Breast epithelium (tissue), 4 donors: ENCODE measurements around the gene PLCB2. TPM values are rescaled to one million over a fixed set of nuclear protein-coding genes. Genes with fewer than 3 reads are reported as not detected.

Experiments used
- DNase-seq, 2 donors: peaks; one replicate each; pipeline ENCODE4 v3.0.0-alpha.2; 2019; ENCODE audit warnings: low spot score in 2 of 2
- H3K27ac ChIP-seq, 2 donors: fragments of 200-600 bp; sonication (generic) in 1 of 2; one replicate each; pipeline ENCODE4 v1.5.1; 2016 to 2019; ENCODE audit warnings: mild to moderate bottlenecking in 1 of 2
- H3K27me3 ChIP-seq, 2 donors: fragments of 200-600 bp; sonication (generic) in 1 of 2; one replicate each; pipeline versions ENCODE4 v1.5.1 to v1.6.0; 2017 to 2019; ENCODE audit warnings: control low read depth in 1 of 2, mild to moderate bottlenecking in 1 of 2
- H3K36me3 ChIP-seq: fragments of 200-600 bp; one replicate; pipeline ENCODE4 v1.5.1; 2019
- H3K4me1 ChIP-seq, 2 donors: fragments of 200-600 bp; sonication (generic); one replicate each; pipeline ENCODE4 v1.5.1; 2016 to 2019; ENCODE audit warnings: control low read depth in 1 of 2
- H3K4me3 ChIP-seq, 3 donors: fragments of 200-600 bp; sonication (generic); 1 replicate in 2 of 3; 2 replicates in 1 of 3; pipeline ENCODE4 v1.5.1; 2016 to 2019; ENCODE audit warnings: mild to moderate bottlenecking in 3 of 3, moderate library complexity in 2 of 3
- H3K9me3 ChIP-seq, 2 donors: fragments of 200-600 bp; sonication (generic) in 1 of 2; one replicate each; pipeline ENCODE4 v1.5.1; 2016 to 2019; ENCODE audit warnings: control low read depth in 1 of 2
- CTCF ChIP-seq, 3 donors: fragments of 450-650 bp; IDR thresholded peaks; one replicate each; pipeline ENCODE4 v1.5.1; 2016 to 2017; ENCODE audit warnings: antibody characterized with exemption in 3 of 3, mild to moderate bottlenecking in 3 of 3, moderate library complexity in 3 of 3
- POLR2A ChIP-seq: fragments of 450-650 bp; IDR thresholded peaks from one replicate; pipeline ENCODE4 v1.6.1; 2016; ENCODE audit warnings: antibody characterized with exemption, mild to moderate bottlenecking, moderate library complexity
- POLR2AphosphoS5 ChIP-seq, 3 donors: sonication (generic); formaldehyde crosslinking; IDR thresholded peaks; one replicate each; pipeline ENCODE4 v1.6.1; 2017; ENCODE audit warnings: antibody characterized with exemption in 3 of 3
- intact Hi-C: fragments of 100-400 bp; cut with DNase I; formaldehyde crosslinking; loops from one replicate; pipeline ENCODE4 v1.15.1; 2023; ENCODE audit warnings: low total_unique reads
- total RNA-seq, 3 donors: library from RNA; depleted of rRNA; stranded (reverse); fragments of >200 nt; gene quantifications; one replicate each; pipeline ENCODE4 v1.1.0, GENCODE V29; 2016

PLCB2 gene
- total RNA-seq, 3 donors from 2014 or later, result 4.3 to 17.9 (median 13.6) TPM

- no peaks in the 10 kb centered on the region for H3K4me1 ChIP-seq
- no peak for TF ChIP-seq CTCF (IDR thresholded peaks at IDR 0.05)
- TF ChIP-seq POLR2AphosphoS5 (IDR thresholded peaks at IDR 0.05), result no peak
- no peak for TF ChIP-seq POLR2A
- no peaks in the 10 kb centered on the region for H3K36me3 ChIP-seq
- no peaks in the 10 kb centered on the region for H3K27me3 ChIP-seq
- no peaks in the 10 kb centered on the region for H3K9me3 ChIP-seq
- no peak overlapping the region for H3K27ac ChIP-seq
- intact Hi-C loops, result no loop called here
- no peak overlapping the region for H3K4me3 ChIP-seq
- no peak for DNase-seq
Measured at GRCh38 chr15:40265355-40265754, 42.4 kb downstream of the PLCB2 start.

- H3K36me3 ChIP-seq, result no peaks in the 10 kb centered on the region
- H3K9me3 ChIP-seq, result no peaks in the 10 kb centered on the region
- no peaks in the 10 kb centered on the region for H3K27me3 ChIP-seq
- H3K4me1 ChIP-seq, result no peaks in the 10 kb centered on the region
- no peak overlapping the region for H3K4me3 ChIP-seq
- no peak for DNase-seq
- H3K27ac ChIP-seq, result no peak overlapping the region
- no peak for TF ChIP-seq POLR2AphosphoS5 (IDR thresholded peaks at IDR 0.05)
- TF ChIP-seq CTCF (IDR thresholded peaks at IDR 0.05), result no peak
- no peak for TF ChIP-seq POLR2A
- intact Hi-C loops, result no loop called here
Measured at GRCh38 chr15:40264321-40265153, 43.2 kb downstream of the PLCB2 start.

- H3K4me3 ChIP-seq, result no peak overlapping the region
Measured at GRCh38 chr15:40263024-40263754, 44.5 kb downstream of the PLCB2 start.

GRCh38 chr15:40259021-40259420, 48.7 kb downstream of the PLCB2 start:
- no peak overlapping the region for H3K27ac ChIP-seq
- intact Hi-C loops, result no loop called here
- H3K4me3 ChIP-seq, result no peak overlapping the region
- no peak for TF ChIP-seq CTCF (IDR thresholded peaks at IDR 0.05)
- TF ChIP-seq POLR2AphosphoS5 (IDR thresholded peaks at IDR 0.05), result no peak
- no peak for TF ChIP-seq POLR2A
- peaks cover 0 to under 1% of the 10 kb centered on the region in 2 donors for H3K4me1 ChIP-seq
- H3K27me3 ChIP-seq, result no peaks in the 10 kb centered on the region
- no peak for DNase-seq
- no peaks in the 10 kb centered on the region for H3K36me3 ChIP-seq
- no peaks in the 10 kb centered on the region for H3K9me3 ChIP-seq

More at GRCh38 chr15:40263024-40263754, 44.5 kb downstream of the PLCB2 start:
- Histone ChIP-seq H3K27ac (peak overlapping the region in 1 of 2 donors; percentile 62), H3K36me3 (no peaks in the 10 kb centered on the region), H3K4me1 (no peaks in the 10 kb centered on the region), H3K27me3 (no peaks in the 10 kb centered on the region), H3K9me3 (no peaks in the 10 kb centered on the region)
- intact Hi-C loops, result no loop called here
- TF ChIP-seq POLR2A (no peak), POLR2AphosphoS5 (IDR thresholded peaks at IDR 0.05) (no peak), CTCF (IDR thresholded peaks at IDR 0.05) (no peak)
- DNase-seq, result no peak

GRCh38 chr15:40258544-40258943, 49.2 kb downstream of the PLCB2 start:
- no peak for DNase-seq
- Histone ChIP-seq H3K4me3 (no peak overlapping the region), H3K9me3 (no peaks in the 10 kb centered on the region), H3K27me3 (no peaks in the 10 kb centered on the region), H3K27ac (no peak overlapping the region), H3K4me1 (peaks cover 0 to 5% of the 10 kb centered on the region in 2 donors), H3K36me3 (no peaks in the 10 kb centered on the region)
- TF ChIP-seq CTCF (IDR thresholded peaks at IDR 0.05) (no peak), POLR2A (no peak), POLR2AphosphoS5 (IDR thresholded peaks at IDR 0.05) (no peak)
- intact Hi-C loops, result no loop called here
